Mucosa of descending colon (tissue), 3 donors: ENCODE measurements around the gene MICALL2. TPM values are rescaled to one million over a fixed set of nuclear protein-coding genes. Genes with fewer than 3 reads are reported as not detected.

ENCODE experiments used
- ATAC-seq: fragments of 200-7000 bp; cut with Tn5 transposase; one replicate; pipeline ENCODE4 v1.9.1; 2020; ENCODE audit warnings: mild to moderate bottlenecking, moderate library complexity
- DNase-seq, 3 donors: peaks; one replicate each; pipeline ENCODE4 v3.0.0-alpha.2; 2020
- H3K36me3 ChIP-seq: fragments of 200-600 bp; one replicate; pipeline ENCODE4 v1.8.0; 2021; ENCODE audit warnings: low read depth, mild to moderate bottlenecking
- H3K4me1 ChIP-seq: fragments of 200-600 bp; one replicate; pipeline ENCODE4 v1.8.0; 2021; ENCODE audit warnings: low read depth, mild to moderate bottlenecking
- H3K4me3 ChIP-seq: fragments of 200-600 bp; one replicate; pipeline ENCODE4 v1.8.0; 2021; ENCODE audit warnings: mild to moderate bottlenecking
- H3K9me3 ChIP-seq: fragments of 200-600 bp; one replicate; pipeline ENCODE4 v1.8.0; 2021; ENCODE audit warnings: mild to moderate bottlenecking
- intact Hi-C, 2 donors: fragments of 100-400 bp; cut with DNase I in 1 of 2; cut with micrococcal nuclease in 1 of 2; formaldehyde crosslinking; loops; one replicate each; pipeline versions ENCODE4 v1.11.0 to v1.11.1; 2022; cut with DNase I, micrococcal nuclease
- total RNA-seq, 3 donors: library from RNA; stranded (reverse); fragmentation: NEBNext Ultra II Directional in 2 of 3; extraction: Animal tissue kit (Norgen Biotek cat#: 25700) in 2 of 3; gene quantifications; one replicate each; pipeline versions ENCODE4 v1.2.1 to v1.2.4, GENCODE V29; 2021 to 2023
- TF ChIP-seq, protein P1 (sequence below): fragments of 200-600 bp; IDR thresholded peaks from one replicate; pipeline ENCODE4 v1.8.0; 2022; ENCODE audit warnings: antibody characterized with exemption, mild to moderate bottlenecking
- donor health status: DM: no; HTN: no; CAD: no; lungs with moderate emphysema.
- donor health status: DM: no; HTN: no; CAD: no.
- donor health status: DM: no; HTN: yes; CAD: no.

Gene MICALL2
- total RNA-seq, 3 donors from 2014 or later = 59.9 to 96.2 (median 94.5) TPM

DNA sequence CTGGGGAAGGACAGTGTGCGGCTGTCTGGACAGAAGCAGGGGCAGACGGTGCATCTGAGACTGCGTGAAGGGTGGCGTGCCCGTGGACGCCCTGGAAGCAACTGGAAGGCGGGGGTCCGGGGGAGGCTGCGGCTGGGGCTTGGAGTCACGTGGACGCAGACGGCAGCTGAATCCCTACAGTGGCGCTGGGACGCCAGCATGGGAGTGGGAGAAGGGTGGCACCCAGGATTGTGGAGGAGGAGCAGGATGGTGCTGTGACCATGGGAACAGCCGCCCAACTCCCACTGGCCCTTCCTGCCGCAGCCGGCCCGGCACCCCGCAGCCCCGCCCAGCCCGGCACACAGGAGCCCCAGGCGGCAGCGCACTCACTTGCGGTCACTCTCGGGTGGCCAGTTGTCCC is 35.2 kb upstream of the MICALL2 start:
- peaks cover 15% of the 10 kb centered on the region for H3K36me3 ChIP-seq
- H3K9me3 ChIP-seq = no peaks in the 10 kb centered on the region
- no peak overlapping the region for H3K4me3 ChIP-seq
- TF ChIP-seq, protein P1, sequence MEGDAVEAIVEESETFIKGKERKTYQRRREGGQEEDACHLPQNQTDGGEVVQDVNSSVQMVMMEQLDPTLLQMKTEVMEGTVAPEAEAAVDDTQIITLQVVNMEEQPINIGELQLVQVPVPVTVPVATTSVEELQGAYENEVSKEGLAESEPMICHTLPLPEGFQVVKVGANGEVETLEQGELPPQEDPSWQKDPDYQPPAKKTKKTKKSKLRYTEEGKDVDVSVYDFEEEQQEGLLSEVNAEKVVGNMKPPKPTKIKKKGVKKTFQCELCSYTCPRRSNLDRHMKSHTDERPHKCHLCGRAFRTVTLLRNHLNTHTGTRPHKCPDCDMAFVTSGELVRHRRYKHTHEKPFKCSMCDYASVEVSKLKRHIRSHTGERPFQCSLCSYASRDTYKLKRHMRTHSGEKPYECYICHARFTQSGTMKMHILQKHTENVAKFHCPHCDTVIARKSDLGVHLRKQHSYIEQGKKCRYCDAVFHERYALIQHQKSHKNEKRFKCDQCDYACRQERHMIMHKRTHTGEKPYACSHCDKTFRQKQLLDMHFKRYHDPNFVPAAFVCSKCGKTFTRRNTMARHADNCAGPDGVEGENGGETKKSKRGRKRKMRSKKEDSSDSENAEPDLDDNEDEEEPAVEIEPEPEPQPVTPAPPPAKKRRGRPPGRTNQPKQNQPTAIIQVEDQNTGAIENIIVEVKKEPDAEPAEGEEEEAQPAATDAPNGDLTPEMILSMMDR = no peak
- intact Hi-C loops = no loop called here
- no peak for ATAC-seq
- DNase-seq = no peak
- H3K4me1 ChIP-seq = no peaks in the 10 kb centered on the region

DNA sequence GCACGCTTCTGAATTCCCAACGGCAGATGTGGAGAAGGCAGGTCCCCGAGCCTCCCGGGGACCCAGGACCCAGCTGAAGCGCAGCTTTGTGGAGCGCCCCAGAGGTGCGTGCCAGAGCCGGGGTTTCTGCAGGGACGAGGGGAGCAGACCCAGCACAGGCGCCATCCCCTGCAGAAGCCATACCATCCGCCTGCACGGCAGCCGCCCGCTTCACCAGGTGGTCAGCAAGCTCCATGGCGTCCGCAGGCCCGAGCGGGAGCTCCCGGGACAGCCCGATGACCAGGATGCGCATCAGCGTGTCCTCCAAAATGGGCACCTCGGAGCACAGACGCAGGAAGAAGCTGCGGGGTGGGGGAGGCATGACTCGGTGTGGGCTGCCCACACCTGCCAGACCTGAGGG is 34.3 kb upstream of the MICALL2 start:
- Histone ChIP-seq H3K9me3 (no peaks in the 10 kb centered on the region), H3K4me3 (no peak overlapping the region), H3K36me3 (peaks cover 15% of the 10 kb centered on the region), H3K4me1 (no peaks in the 10 kb centered on the region)
- intact Hi-C loops = no loop called here
- DNase-seq (no peak), ATAC-seq (no peak)
- TF ChIP-seq, protein P1 = no peak

DNA sequence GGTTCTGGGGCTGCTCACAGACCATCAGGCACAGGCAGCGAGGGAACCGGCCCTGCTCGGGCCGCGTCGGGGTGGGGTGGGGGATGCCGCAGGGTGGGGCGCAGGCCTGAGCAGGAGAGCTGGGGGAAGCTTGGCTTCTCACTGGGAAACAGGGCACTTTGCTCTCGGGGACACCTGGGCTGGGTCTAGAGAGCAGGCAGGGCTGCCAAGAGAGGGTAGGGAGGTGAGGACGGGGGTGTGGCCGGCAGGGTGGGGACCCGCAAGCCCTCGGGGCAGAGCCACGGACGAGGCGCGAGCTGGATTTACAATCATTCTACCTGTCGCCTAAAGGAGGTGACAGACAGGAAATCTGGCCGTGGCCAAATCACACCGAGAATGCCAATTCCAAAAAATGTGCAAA is 33.9 kb upstream of the MICALL2 start:
- Histone ChIP-seq H3K9me3 (no peaks in the 10 kb centered on the region), H3K36me3 (peaks cover 15% of the 10 kb centered on the region), H3K4me1 (no peaks in the 10 kb centered on the region), H3K4me3 (no peak overlapping the region)
- TF ChIP-seq, protein P1 = no peak
- intact Hi-C loops = no loop called here
- DNase-seq = no peak
- ATAC-seq = no peak

DNA sequence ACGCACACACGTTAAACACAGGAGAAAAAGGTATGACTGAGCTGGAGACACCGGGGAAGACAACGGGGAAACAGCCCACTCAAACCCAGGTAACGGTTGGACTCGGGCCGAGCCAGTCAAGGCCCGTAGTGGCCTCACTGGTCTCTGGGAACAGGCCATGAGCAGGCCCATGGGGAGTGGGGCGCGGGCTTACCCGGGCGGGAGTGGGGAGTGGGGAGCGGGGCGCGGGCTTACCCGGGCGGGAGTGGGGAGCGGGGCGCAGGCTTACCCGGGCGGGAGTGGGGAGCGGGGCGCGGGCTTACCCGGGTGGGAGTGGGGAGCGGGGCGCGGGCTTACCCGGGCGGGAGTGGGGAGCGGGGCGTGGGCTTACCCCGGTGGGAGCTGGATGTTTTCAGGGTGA is 33.4 kb upstream of the MICALL2 start:
- TF ChIP-seq, protein P1 = no peak
- H3K4me3 ChIP-seq = no peak overlapping the region
- no peaks in the 10 kb centered on the region for H3K4me1 ChIP-seq
- DNase-seq = no peak
- no peak for ATAC-seq
- intact Hi-C loops = no loop called here
- H3K36me3 ChIP-seq = peaks cover 15% of the 10 kb centered on the region
- no peaks in the 10 kb centered on the region for H3K9me3 ChIP-seq

DNA sequence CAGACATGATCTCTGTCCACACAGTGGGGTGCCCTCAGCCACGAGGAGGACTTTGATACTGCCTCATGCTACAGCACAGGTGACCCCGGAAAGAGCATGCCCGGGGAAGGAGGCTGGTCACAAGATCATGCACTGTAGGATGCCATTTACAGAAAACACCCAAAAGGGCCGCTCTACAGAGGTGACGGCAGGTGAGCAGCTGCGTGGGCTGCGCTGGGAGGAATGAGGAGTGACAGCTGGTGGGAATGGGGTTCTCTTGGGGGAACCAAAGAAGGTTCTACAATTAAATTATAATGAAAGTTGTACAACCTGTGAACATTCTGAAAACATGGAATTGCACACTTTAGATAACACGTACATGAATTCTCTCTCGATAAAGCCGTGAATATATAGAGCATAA is 33.0 kb upstream of the MICALL2 start:
- H3K4me3 ChIP-seq = no peak overlapping the region
- intact Hi-C loops = no loop called here
- no peak for ATAC-seq
- DNase-seq = no peak
- H3K9me3 ChIP-seq = no peaks in the 10 kb centered on the region
- H3K4me1 ChIP-seq = no peaks in the 10 kb centered on the region
- TF ChIP-seq, protein P1 = no peak
- H3K36me3 ChIP-seq = peaks cover 15% of the 10 kb centered on the region

DNA sequence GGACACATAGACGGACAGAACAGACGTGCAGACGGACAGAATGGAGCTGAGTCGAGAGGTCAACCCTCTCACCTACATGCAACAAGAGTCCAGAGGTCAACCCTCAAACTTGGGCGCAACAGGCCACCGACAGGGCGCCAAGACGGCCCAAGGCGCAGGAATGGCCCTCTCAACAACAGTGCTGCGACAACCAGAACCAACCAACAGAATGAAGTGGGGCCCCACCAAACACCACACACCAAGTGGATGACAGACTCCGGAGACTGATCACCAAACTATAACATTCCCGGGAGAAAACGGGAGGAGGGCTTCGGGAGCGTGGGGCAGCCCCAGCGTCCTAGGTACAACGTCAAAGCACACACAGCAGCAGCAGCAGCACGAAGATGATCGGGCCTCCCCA is 31.6 kb upstream of the MICALL2 start:
- Histone ChIP-seq H3K4me1 (no peaks in the 10 kb centered on the region), H3K4me3 (no peak overlapping the region), H3K36me3 (peaks cover 9% of the 10 kb centered on the region), H3K9me3 (no peaks in the 10 kb centered on the region)
- ATAC-seq (no peak), DNase-seq (no peak)
- TF ChIP-seq, protein P1 = no peak
- intact Hi-C loops = no loop called here
